ENCODE measurements around the gene SLITRK3. TPM values are rescaled to one million over a fixed set of nuclear protein-coding genes. Genes with fewer than 3 reads are reported as not detected.

The SLITRK3 gene
- total and polyA plus RNA-seq, 2 of the 13 experiments (the other 11 are each of a cell fraction or from before 2014, with no cell fraction given), result not detected

DNA sequence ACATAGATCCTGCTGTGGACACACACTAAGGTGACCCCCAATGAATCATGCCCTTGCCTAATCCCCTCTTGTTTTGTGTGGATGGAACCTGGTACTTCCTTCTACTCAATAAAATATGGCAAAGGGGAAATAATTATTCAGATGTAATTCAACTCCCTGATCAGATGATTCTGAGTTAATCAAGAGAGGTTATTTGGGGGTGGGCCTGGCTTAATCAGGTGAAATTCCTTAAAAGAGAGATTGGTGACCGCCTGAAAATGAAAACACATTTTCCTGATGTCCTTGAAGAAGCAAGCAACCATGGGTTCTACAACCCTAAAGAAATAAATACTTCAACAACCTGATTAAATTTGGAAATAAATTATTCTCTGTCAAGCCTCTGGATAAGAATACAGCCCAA, 8.3 kb upstream of the SLITRK3 start:
- CTCF ChIA-PET (ENCODE audit: low intra/inter-chr PET ratio, low total read pairs), result no interaction called here
- Histone ChIP-seq H4K20me1 (ENCODE audit: insufficient read depth, low read length) (no peaks in the 10 kb centered on the region), H3K27ac (ENCODE audit: extremely low read length, insufficient read depth, low read length) (no peak overlapping the region), H2AFZ (ENCODE audit: low read length) (no peak overlapping the region), H3K4me3 (replicated peaks in 1 of 3; ENCODE audit: insufficient read depth in 1 of 3, low read depth in 2 of 3, low read length in 3 of 3) (no peak overlapping the region), H3K79me2 (ENCODE audit: insufficient read depth, low read length) (no peaks in the 10 kb centered on the region), H3K4me2 (ENCODE audit: low read depth, low read length) (no peak overlapping the region), H3K9ac (ENCODE audit: insufficient read depth, low read depth, low read length) (no peak overlapping the region), H3K36me3 (replicated peaks in 1 of 2; ENCODE audit: control insufficient read depth in 1 of 2, insufficient read depth in 2 of 2, low read length in 2 of 2) (no peaks in the 10 kb centered on the region), H3K4me1 (ENCODE audit: insufficient read depth, low read length) (0 out of 2 replicates have a peak, but pooled peaks cover 5% of the 10 kb centered on the region), H3K9me3 (ENCODE audit: low read length) (no peaks in the 10 kb centered on the region), H3K27me3 (ENCODE audit: control insufficient read depth in 1 of 2, insufficient read depth in 2 of 2, low read length in 2 of 2) (no peaks in the 10 kb centered on the region)
- DNase-seq (ENCODE audit: low spot score), result no peak
- intact Hi-C loops (cut with micrococcal nuclease; ENCODE audit: unreplicated experiment), result no loop called here
- in situ Hi-C loops (cut with HindIII; ENCODE audit: extremely low pct_ligation_motif_present, low pct_unique_long_range_greater_than_20kb), result no loop called here
- FAIRE-seq, result no peak
- no peak for TF ChIP-seq NR2C2 (CRISPR knock-in tag; IDR thresholded peaks at IDR 0.05; ENCODE audit: borderline replicate concordance)
- TF ChIP-seq ZNF124 (CRISPR knock-in tag; IDR thresholded peaks at IDR 0.05), result no peak
- TF ChIP-seq FOXC1 (CRISPR knock-in tag; IDR thresholded peaks at IDR 0.05; ENCODE audit: borderline replicate concordance), result no peak
- TF ChIP-seq ZNF331 (CRISPR knock-in tag; IDR thresholded peaks at IDR 0.05), result no peak
- TF ChIP-seq, protein P1, sequence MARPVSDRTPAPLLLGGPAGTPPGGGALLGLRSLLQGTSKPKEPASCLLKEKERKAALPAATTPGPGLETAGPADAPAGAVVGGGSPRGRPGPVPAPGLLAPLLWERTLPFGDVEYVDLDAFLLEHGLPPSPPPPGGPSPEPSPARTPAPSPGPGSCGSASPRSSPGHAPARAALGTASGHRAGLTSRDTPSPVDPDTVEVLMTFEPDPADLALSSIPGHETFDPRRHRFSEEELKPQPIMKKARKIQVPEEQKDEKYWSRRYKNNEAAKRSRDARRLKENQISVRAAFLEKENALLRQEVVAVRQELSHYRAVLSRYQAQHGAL (CRISPR knock-in tag; IDR thresholded peaks at IDR 0.05; ENCODE audit: not compliant biosample characterization), result no peak
- no peak for TF ChIP-seq FOXM1 (CRISPR knock-in tag; IDR thresholded peaks at IDR 0.05)
- TF ChIP-seq XBP1 (CRISPR knock-in tag; IDR thresholded peaks at IDR 0.05), result no peak
- TF ChIP-seq, protein P2, sequence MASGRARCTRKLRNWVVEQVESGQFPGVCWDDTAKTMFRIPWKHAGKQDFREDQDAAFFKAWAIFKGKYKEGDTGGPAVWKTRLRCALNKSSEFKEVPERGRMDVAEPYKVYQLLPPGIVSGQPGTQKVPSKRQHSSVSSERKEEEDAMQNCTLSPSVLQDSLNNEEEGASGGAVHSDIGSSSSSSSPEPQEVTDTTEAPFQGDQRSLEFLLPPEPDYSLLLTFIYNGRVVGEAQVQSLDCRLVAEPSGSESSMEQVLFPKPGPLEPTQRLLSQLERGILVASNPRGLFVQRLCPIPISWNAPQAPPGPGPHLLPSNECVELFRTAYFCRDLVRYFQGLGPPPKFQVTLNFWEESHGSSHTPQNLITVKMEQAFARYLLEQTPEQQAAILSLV (CRISPR knock-in tag; IDR thresholded peaks at IDR 0.05; ENCODE audit: borderline replicate concordance), result no peak
- TF ChIP-seq, protein P3, sequence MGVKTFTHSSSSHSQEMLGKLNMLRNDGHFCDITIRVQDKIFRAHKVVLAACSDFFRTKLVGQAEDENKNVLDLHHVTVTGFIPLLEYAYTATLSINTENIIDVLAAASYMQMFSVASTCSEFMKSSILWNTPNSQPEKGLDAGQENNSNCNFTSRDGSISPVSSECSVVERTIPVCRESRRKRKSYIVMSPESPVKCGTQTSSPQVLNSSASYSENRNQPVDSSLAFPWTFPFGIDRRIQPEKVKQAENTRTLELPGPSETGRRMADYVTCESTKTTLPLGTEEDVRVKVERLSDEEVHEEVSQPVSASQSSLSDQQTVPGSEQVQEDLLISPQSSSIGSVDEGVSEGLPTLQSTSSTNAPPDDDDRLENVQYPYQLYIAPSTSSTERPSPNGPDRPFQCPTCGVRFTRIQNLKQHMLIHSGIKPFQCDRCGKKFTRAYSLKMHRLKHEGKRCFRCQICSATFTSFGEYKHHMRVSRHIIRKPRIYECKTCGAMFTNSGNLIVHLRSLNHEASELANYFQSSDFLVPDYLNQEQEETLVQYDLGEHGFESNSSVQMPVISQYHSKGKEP (CRISPR knock-in tag; IDR thresholded peaks at IDR 0.05), result no peak
- no peak for TF ChIP-seq ZNF788 (CRISPR knock-in tag; IDR thresholded peaks at IDR 0.05; ENCODE audit: borderline replicate concordance)
- TF ChIP-seq, protein P4, sequence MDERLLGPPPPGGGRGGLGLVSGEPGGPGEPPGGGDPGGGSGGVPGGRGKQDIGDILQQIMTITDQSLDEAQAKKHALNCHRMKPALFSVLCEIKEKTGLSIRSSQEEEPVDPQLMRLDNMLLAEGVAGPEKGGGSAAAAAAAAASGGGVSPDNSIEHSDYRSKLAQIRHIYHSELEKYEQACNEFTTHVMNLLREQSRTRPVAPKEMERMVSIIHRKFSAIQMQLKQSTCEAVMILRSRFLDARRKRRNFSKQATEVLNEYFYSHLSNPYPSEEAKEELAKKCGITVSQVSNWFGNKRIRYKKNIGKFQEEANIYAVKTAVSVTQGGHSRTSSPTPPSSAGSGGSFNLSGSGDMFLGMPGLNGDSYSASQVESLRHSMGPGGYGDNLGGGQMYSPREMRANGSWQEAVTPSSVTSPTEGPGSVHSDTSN (CRISPR knock-in tag; IDR thresholded peaks at IDR 0.05), result no peak
- TF ChIP-seq WIZ (CRISPR knock-in tag; IDR thresholded peaks at IDR 0.05), result no peak
- no peak for TF ChIP-seq ZNF569 (CRISPR knock-in tag; IDR thresholded peaks at IDR 0.05; ENCODE audit: borderline replicate concordance)
- TF ChIP-seq, protein P5, sequence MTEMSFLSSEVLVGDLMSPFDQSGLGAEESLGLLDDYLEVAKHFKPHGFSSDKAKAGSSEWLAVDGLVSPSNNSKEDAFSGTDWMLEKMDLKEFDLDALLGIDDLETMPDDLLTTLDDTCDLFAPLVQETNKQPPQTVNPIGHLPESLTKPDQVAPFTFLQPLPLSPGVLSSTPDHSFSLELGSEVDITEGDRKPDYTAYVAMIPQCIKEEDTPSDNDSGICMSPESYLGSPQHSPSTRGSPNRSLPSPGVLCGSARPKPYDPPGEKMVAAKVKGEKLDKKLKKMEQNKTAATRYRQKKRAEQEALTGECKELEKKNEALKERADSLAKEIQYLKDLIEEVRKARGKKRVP (CRISPR knock-in tag; IDR thresholded peaks at IDR 0.05), result no peak
- TF ChIP-seq ESRRA (CRISPR knock-in tag; IDR thresholded peaks at IDR 0.05; ENCODE audit: low read depth), result no peak
- no peak for ATAC-seq
- BruUV-seq (replicated peaks), result no TSS peak
- POLR2A ChIA-PET, result no interaction called here
- 21% methylated on average over 1 of the region's 1 CpG for WGBS (ENCODE audit: low lambda C conversion rate)

All from HepG2 (cell line).